Right cardiac atrium (tissue), 5 donors: ENCODE results near the gene PROX2. TPM values are rescaled to one million over a fixed set of nuclear protein-coding genes. Genes with fewer than 3 reads are reported as not detected.
A peak's percentile ranks its signal among the peaks of the same experiment; 100 is the strongest.

ENCODE experiments used
- ATAC-seq, 2 donors: fragments of 200-7000 bp; cut with Tn5 transposase; one replicate each; pipeline versions ENCODE4 v1.8.0 to v1.9.1; 2020; ENCODE audit warnings: moderate library complexity in 2 of 2, mild to moderate bottlenecking in 1 of 2
- DNase-seq, 3 donors: peaks; one replicate each; pipeline ENCODE4 v3.0.0-alpha.2; 2020
- H3K27ac ChIP-seq: one replicate; pipeline ENCODE4 v1.5.1; 2013; ENCODE audit warnings: mild to moderate bottlenecking, low read length, control low read depth, moderate library complexity
- H3K27me3 ChIP-seq: one replicate; pipeline ENCODE4 v1.6.1; 2013; ENCODE audit not compliant: control insufficient read depth, insufficient read depth
- H3K4me1 ChIP-seq: one replicate; pipeline ENCODE4 v1.6.1; 2013; ENCODE audit warnings: low read length; ENCODE audit not compliant: control insufficient read depth, insufficient read depth
- H3K4me3 ChIP-seq: one replicate; pipeline ENCODE4 v1.5.1; 2013; ENCODE audit warnings: low read length, control low read depth
- H3K9me3 ChIP-seq: one replicate; pipeline ENCODE4 v1.6.1; 2013; ENCODE audit warnings: low read length; ENCODE audit not compliant: control insufficient read depth
- WGBS: extraction: QIAGEN DNeasy Blood & Tissue Kit; methylation state at CpG from one replicate; pipeline ENCODE4 v1.1.7; 2013; 5-methylcytosine and 5-hydroxymethylcytosine counted together
- intact Hi-C, 4 donors: fragments of 100-400 bp; cut with DNase I; formaldehyde crosslinking; loops; one replicate each; pipeline versions ENCODE4 v1.11.0 to v1.14.0; 2022 to 2023
- polyA plus RNA-seq: library from polyadenylated mRNA; stranded (reverse); fragments of 200-250 nt; gene quantifications from one replicate; pipeline ENCODE4 v1.2.3, GENCODE V29; 2013
- total RNA-seq, 4 donors: library from RNA; stranded (reverse); fragmentation: NEBNext Ultra II Directional; extraction: Animal tissue kit (Norgen Biotek cat#: 25700); gene quantifications; one replicate each; pipeline ENCODE4 v1.2.1, GENCODE V29; 2021
- donor health status: healthy with polysubstance abuse.
- donor health status: DM: no; HTN: yes; CAD: no.
- donor health status: DM: no; HTN: no; CAD: no.
- donor health status: DM: no; HTN: yes; CAD: no; lungs with severe emphysema.
- donor health status: DM: yes; HTN: yes; CAD: no.

PROX2 gene
- total and polyA plus RNA-seq, 5 donors = not detected

DNA sequence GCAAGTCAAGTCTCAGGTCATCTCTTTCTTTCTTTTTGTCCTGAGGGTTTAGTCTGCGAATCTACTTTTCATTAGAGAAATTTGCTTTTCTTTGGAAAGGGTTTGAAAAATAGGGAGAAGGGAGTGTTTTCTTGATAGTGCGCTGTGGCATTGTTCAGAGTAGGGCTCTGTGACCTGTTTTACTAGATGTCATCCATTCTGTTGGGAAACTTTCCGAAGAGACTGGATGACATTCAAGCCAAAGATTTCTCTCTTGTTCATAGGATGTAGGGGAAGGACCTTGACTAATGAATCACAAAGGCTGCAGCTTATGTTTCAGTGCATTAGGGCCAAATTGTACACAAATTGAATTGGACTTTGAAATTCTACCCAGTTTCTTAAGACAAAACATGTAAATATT lies 20.5 kb upstream of the PROX2 start:
- ATAC-seq = no peak
- 93% methylated on average over 3 of the region's 3 CpGs for WGBS
- Histone ChIP-seq H3K27ac (peak overlapping the region; percentile 10), H3K27me3 (no peaks in the 10 kb centered on the region), H3K4me3 (no peak overlapping the region), H3K4me1 (peaks cover 2% of the 10 kb centered on the region), H3K9me3 (no peaks in the 10 kb centered on the region)
- intact Hi-C loops = no loop called here
- no peak for DNase-seq

DNA sequence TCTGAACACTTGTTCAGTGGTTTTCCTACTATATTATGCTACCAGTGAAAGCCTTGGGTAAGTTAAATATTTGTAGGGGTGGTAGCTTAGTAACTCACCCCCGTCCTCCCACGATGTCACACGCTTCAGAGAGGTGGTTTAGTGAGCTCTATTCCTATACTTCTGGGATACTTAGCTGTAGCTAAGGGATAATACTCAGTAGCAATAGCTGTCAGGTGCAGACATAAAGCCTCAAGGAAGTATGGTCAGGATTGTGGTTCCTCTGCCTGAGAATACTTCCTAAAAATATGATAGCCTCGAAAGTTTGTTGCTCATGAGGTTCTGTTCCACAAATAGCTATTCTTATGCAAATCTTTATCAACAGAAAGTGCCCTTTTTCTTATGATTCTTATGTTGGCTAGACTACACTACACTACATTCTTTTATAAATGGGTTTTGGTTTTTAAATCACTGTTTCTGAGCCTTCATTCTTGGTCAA lies 17.7 kb upstream of the PROX2 start:
- Histone ChIP-seq H3K27me3 (no peaks in the 10 kb centered on the region), H3K27ac (no peak overlapping the region), H3K4me1 (peaks cover 2% of the 10 kb centered on the region), H3K4me3 (no peak overlapping the region), H3K9me3 (no peaks in the 10 kb centered on the region)
- DNase-seq (no peak), ATAC-seq (no peak)
- WGBS = 75% methylated on average over 4 of the region's 4 CpGs
- intact Hi-C loops = no loop called here

DNA sequence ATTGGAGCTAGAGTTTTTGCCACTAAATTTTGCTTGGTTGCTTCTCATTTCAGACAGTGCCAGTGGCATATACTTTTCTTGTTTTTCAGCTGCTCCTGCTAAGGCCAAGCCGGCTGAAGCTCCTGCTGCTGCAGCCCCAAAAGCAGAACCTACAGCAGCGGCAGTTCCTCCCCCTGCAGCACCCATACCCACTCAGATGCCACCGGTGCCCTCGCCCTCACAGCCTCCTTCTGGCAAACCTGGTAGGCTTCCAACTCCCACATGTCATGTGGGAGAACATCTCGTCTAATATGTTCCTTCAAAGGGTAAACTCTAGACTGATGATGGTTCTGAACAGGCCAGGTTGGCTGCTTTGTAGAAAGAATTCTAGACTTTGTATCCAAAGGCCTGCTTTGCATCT lies 16.8 kb upstream of the PROX2 start:
- Histone ChIP-seq H3K4me1 (peaks cover 2% of the 10 kb centered on the region), H3K4me3 (no peak overlapping the region), H3K27me3 (no peaks in the 10 kb centered on the region), H3K27ac (no peak overlapping the region), H3K9me3 (no peaks in the 10 kb centered on the region)
- DNase-seq (no peak), ATAC-seq (no peak)
- intact Hi-C loops = no loop called here
- WGBS = 71% methylated on average over 5 of the region's 5 CpGs

DNA sequence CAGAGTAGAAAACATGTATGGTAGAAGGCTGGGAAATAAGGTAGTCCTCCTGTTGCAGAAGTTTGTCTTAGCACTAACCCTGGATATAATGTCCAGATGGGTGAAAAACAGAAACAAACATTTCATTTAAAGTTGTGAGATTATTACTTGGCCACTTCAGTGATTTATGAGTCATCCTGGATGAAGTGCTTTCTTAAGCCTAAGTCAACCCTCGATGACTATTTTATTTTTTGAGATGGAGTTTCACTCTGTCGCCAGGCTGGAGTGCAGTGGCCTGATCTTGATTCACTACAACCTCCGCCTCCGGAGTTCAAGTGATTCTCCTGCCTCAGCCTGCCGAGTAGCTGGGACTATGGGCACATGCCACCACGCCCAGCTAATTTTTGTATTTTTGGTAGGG lies 15.9 kb upstream of the PROX2 start:
- Histone ChIP-seq H3K27ac (peak overlapping the region; percentile 44), H3K4me1 (peaks cover 2% of the 10 kb centered on the region), H3K4me3 (no peak overlapping the region), H3K9me3 (no peaks in the 10 kb centered on the region), H3K27me3 (no peaks in the 10 kb centered on the region)
- ATAC-seq = no peak
- DNase-seq = no peak
- WGBS = 74% methylated on average over 6 of the region's 6 CpGs
- intact Hi-C loops = no loop called here

DNA sequence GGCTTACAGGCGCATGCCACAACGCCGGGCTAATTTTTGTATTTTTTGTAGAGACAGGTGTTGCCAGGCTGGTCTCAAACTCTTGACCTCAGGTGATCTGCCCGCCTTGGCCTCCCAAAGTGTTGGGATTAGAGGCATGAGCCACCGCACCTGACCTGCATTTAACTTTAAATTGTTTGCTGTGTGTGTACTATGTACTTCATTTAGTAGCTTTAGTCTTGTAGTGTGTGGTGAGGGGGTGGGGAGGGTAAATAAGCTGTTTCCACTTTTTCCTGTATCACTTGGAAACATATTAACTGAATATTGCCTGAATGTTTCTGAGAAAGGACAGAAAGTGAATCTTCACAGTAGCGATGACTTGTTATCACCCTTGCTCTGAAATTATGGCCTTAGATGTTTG lies 14.3 kb upstream of the PROX2 start:
- Histone ChIP-seq H3K27me3 (no peaks in the 10 kb centered on the region), H3K4me3 (no peak overlapping the region), H3K27ac (no peak overlapping the region), H3K9me3 (no peaks in the 10 kb centered on the region), H3K4me1 (peaks cover 7% of the 10 kb centered on the region)
- ATAC-seq = no peak
- intact Hi-C loops = no loop called here
- DNase-seq = no peak
- WGBS = 97% methylated on average over 6 of the region's 6 CpGs

DNA sequence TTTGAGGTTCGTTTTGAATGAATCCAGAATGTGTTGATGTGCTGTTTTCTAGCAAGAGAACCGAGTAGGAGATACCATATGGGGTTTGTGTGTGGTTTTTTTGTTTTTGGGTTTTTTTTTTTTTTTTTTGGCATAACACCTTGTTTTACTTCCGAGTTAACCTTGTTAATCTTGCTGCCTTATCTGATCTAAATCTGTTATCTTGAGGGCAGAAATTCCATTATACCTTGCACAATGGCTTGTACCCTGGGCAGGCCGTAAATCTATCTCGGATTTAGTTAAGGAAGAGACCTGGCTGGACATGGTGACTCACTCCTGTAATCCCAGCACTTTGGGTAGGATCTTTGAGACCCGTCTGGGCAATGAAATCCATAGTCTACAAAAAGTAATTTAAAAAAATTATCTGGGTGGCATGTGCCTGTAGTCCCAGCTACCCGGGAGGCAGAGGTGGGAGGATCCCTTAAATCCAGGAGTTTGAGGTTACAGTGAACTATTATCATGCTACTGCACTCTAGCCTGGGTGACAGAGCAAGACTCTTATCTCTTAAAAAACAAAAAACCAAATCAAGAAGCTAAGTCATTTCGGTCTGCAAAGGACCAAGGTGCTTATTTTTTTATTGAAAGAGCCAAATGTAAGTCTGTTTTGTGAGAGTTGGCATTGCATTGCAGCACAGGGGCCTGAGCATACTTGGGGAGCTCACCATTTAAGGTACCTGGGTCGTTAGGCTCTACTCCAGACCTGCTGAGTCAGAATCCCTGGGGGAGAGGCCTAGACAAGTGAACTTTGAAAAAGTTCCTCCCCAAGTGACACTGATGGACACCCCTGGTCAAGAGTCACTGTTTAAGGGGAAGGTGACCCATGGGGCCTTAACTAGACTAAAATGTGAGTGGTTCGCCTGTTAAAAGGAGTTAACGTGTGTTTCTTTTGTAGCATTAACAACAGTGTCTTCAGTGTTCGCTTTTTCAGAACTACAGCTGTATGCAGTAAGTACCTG lies 12.5 kb upstream of the PROX2 start:
- Histone ChIP-seq H3K4me3 (no peak overlapping the region), H3K27ac (peak overlapping the region; percentile 9), H3K27me3 (no peaks in the 10 kb centered on the region), H3K9me3 (no peaks in the 10 kb centered on the region), H3K4me1 (peaks cover 16% of the 10 kb centered on the region)
- WGBS = 63% methylated on average over 12 of the region's 12 CpGs
- intact Hi-C loops = no loop called here
- ATAC-seq (no peak), DNase-seq (no peak)

DNA sequence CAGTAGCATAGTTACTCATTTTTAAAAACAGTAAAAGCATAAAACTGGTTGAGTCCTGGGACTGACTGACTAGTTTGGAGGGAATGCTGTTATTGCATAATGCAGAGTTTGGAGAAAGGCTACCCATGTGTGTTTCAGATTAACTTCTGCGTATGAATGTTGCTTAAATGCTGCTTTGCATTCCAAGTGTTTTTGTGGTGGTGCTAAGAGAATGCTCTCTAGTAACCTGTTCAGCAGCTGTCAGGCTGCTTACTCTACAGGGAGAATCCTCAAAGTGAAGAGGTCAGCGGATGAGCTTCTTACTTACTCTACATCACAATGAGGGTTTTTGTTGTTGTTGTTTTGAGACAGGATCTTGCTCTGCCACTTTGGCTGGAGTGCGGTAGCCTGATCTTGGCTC lies 10.1 kb upstream of the PROX2 start:
- DNase-seq = no peak
- ATAC-seq = peak in 1 of 2 donors; percentile 4
- Histone ChIP-seq H3K4me3 (no peak overlapping the region), H3K9me3 (no peaks in the 10 kb centered on the region), H3K27ac (peak overlapping the region; percentile 48), H3K27me3 (no peaks in the 10 kb centered on the region), H3K4me1 (peaks cover 17% of the 10 kb centered on the region)
- 56% methylated on average over 3 of the region's 3 CpGs for WGBS
- intact Hi-C loops = no loop called here

DNA sequence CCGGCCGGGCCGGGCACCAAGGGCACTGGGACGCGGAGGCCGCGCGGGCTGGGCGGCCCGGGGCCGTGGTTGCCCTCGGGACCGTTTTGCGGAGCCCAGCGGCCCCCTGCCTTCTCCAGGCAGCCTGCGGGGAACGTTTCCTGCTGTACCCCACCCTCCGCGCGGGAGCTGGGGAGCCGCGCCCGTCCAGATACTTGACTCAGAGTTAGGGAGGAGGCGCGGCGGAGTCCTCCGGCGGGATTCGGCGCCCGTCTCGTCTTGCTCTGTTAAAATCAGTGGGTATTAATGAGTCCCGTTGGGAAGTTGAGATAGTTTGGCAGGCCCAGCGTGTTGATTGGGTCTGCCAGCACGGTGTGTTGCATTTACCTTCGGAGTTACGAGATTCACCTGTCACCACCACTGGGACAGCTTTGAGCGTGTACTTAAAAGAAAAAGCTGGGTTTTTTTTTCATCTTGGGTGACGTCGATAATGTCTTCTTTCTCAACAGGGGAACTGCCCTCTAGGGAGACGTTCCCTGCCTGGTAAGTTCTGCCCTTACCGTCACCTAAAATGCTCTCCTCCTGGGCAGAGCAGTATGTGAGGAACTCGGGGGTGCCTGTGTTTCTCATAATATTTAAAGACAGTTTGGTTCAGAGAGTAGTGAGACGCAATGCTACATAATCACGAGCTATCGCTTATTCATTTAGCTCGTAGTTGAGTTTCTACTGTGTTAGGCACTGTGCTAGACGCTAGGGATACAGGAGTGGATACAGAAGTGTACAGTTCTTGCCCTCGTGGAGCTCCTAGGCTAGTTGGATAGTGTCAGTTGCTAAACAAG lies 6.4 kb upstream of the PROX2 start:
- 1% methylated on average over 49 of the region's 49 CpGs for WGBS
- peak overlapping the region; percentile 79 for H3K4me3 ChIP-seq
- H3K4me1 ChIP-seq = peaks cover 17% of the 10 kb centered on the region
- peak; percentile 36 to 70 for ATAC-seq
- DNase-seq = peak; percentile 69 to 80 (median 74)
- H3K9me3 ChIP-seq = no peaks in the 10 kb centered on the region
- no peaks in the 10 kb centered on the region for H3K27me3 ChIP-seq
- H3K27ac ChIP-seq = peak overlapping the region; percentile 97
- intact Hi-C loops = no loop called here

DNA sequence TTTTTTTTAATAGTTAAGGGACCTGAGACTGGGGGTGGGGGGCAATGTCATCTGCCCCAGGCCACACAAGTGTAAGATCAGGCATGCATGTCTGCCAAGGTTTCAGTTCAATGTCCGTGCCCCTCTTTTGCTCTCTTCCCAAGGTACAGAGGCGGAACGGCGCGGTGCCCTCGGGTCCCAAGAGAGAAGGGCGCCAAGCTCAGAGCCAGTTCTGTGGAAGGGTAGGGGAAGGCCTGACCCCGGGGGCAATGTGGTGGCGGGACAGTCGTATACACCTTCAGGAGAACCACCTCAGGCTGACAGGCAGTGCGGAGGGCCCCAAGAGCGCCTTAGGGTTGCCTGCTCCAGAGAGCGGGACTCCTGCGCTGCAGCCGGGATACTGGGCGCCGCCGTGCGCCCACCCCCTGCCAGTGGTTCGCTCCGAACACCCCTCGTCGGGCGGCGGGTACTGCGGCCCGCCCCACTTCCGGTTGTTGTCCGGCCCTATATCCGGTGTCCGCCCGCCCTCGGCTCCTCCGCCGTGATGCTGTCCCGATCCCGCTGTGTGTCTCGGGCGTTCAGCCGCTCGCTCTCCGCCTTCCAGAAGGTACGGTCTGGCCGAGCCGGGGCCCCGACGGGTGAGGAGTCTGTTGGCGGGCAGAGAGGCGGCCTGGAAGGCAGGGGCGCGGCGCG lies 5.6 kb upstream of the PROX2 start, which contains the start of gene DLST:
Gene DLST, plus strand, starts transcription at position 486 of the 672 bp plus-strand sequence. Its CDS starts 38 bp downstream, at position 524.
- no peaks in the 10 kb centered on the region for H3K27me3 ChIP-seq
- ATAC-seq = peak; percentile 99
- DNase-seq = peak; percentile 86 to 95 (median 95)
- intact Hi-C loops = no loop called here
- peaks cover 17% of the 10 kb centered on the region for H3K4me1 ChIP-seq
- peak within 1 kb of the TSS; percentile 79 for H3K4me3 ChIP-seq
- no peaks in the 10 kb centered on the region for H3K9me3 ChIP-seq
- WGBS = under 1% methylated on average over 53 of the region's 53 CpGs
- H3K27ac ChIP-seq = peak within 1 kb of the TSS; percentile 97

DNA sequence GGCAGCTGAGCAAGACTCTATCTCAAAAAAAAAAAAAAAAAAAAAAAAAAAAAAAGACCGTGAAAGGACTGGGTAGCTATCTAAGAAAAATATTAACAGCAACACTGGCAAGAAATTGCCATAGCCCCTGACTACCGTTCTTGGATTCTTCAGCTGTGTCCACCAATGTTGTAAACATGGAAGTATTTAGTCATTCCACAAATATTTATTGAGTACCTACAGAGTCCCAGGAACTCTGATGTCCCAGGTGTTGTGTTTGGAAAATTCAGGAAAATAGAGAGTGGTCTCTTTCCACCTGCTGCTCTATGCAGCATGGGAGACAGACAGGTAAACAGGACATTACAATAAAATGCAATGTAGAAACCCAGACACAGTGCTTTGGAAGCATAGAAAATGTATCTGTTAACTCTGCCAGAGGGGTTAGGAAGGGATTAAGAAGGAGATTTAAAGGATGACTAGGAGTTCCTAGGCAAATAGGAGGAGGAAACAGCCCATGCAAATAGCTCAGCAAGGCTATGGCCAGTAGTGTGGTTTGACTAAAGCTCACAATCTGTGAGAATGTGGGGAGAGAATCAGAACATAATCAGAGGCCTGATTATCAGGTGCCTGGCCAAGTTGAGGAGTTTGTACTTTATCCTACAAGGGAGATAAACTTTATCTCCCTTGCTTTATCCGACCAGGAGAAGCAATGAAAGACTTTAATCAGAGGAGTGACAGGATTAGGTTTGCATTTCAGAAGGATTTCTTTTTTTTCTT lies 3.7 kb upstream of the PROX2 start:
- H3K27me3 ChIP-seq = no peaks in the 10 kb centered on the region
- H3K4me1 ChIP-seq = peaks cover 10% of the 10 kb centered on the region
- intact Hi-C loops = no loop called here
- no peak for ATAC-seq
- 64% methylated on average over 3 of the region's 3 CpGs for WGBS
- no peak overlapping the region for H3K4me3 ChIP-seq
- no peak for DNase-seq
- no peak overlapping the region for H3K27ac ChIP-seq
- H3K9me3 ChIP-seq = no peaks in the 10 kb centered on the region
